Upper lobe of right lung (tissue), 1 donor: ENCODE results near the gene ECE1. TPM values are rescaled to one million over a fixed set of nuclear protein-coding genes. Genes with fewer than 3 reads are reported as not detected.
"Not testable (repeated sequence)": the region's sequence is repeated elsewhere in the genome, so short reads cannot be mapped to it uniquely, and the experiment has no call there.

ENCODE experiments used
- ATAC-seq: fragments of 200-7000 bp; cut with Tn5 transposase; one replicate; pipeline ENCODE4 v1.9.1; 2020; ENCODE audit warnings: mild to moderate bottlenecking, moderate library complexity
- DNase-seq: peaks from one replicate; pipeline ENCODE4 v3.0.0-alpha.2; 2020
- H3K27ac ChIP-seq: fragments of 200-600 bp; one replicate; pipeline ENCODE4 v1.8.0; 2022
- H3K27me3 ChIP-seq: fragments of 200-600 bp; one replicate; pipeline ENCODE4 v1.8.0; 2022; ENCODE audit warnings: mild to moderate bottlenecking
- H3K36me3 ChIP-seq: fragments of 200-600 bp; one replicate; pipeline ENCODE4 v1.8.0; 2022
- H3K4me1 ChIP-seq: fragments of 200-600 bp; one replicate; pipeline ENCODE4 v1.8.0; 2022
- H3K4me3 ChIP-seq: fragments of 200-600 bp; one replicate; pipeline ENCODE4 v1.8.0; 2022; ENCODE audit warnings: mild to moderate bottlenecking
- H3K9me3 ChIP-seq: fragments of 200-600 bp; one replicate; pipeline ENCODE4 v1.8.0; 2022
- CTCF ChIP-seq: fragments of 200-600 bp; IDR thresholded peaks from one replicate; pipeline ENCODE4 v1.8.0; 2022; ENCODE audit warnings: antibody characterized with exemption
- intact Hi-C: fragments of 100-400 bp; cut with DNase I; formaldehyde crosslinking; loops from one replicate; pipeline ENCODE4 v1.11.0; 2022
- total RNA-seq: library from RNA; stranded (reverse); fragmentation: NEBNext Ultra II Directional; extraction: Animal tissue kit (Norgen Biotek cat#: 25700); gene quantifications from one replicate; pipeline ENCODE4 v1.2.1, GENCODE V29; 2021
- donor health status: DM: no; HTN: yes; CAD: no; lungs with severe emphysema.

ECE1 gene
- total RNA-seq, 1 donor from 2014 or later = 108 TPM

DNA sequence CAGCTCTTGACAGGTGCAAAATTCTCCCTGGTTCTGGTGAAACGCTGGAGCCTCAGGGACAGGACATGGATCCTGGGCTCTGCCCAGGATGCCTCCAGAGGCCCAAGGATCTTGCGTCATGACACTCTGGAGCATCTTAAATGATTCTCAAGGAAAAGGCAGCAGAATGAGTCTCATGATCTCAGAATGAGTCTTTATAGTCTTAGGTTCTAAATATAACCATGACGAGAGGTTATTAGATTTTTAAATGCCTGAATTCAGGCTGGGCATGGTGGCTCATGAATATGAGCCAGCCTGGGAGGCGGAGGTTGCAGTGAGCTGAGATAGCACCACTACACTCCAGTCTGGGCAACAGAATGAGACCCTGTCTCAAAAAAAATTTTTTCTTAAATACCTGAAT is 55.5 kb downstream of the ECE1 start:
- Histone ChIP-seq H3K4me3 (no peak overlapping the region), H3K9me3 (no peaks in the 10 kb centered on the region), H3K27ac (no peak overlapping the region), H3K36me3 (peaks cover 63% of the 10 kb centered on the region), H3K27me3 (no peaks in the 10 kb centered on the region), H3K4me1 (no peaks in the 10 kb centered on the region)
- ATAC-seq (no peak), DNase-seq (no peak)
- intact Hi-C loops = loop anchor here (5.0 kb wide), 1 partner anchor 133 kb away; no protein-coding TSS in a partner anchor
- TF ChIP-seq CTCF = no peak

- H3K4me3 ChIP-seq = no peak overlapping the region
- ATAC-seq (no peak), DNase-seq (no peak)
- no peak for TF ChIP-seq CTCF
- no peaks in the 10 kb centered on the region for H3K27me3 ChIP-seq
- no peaks in the 10 kb centered on the region for H3K4me1 ChIP-seq
- intact Hi-C loops = loop anchor here (5.0 kb wide), 1 partner anchor 134 kb away; no protein-coding TSS in a partner anchor
- H3K36me3 ChIP-seq = peaks cover 63% of the 10 kb centered on the region
- no peak overlapping the region for H3K27ac ChIP-seq
- no peaks in the 10 kb centered on the region for H3K9me3 ChIP-seq
Observed at GRCh38 chr1:21233490-21233889, 56.8 kb downstream of the ECE1 start.

- Histone ChIP-seq H3K27me3 (no peaks in the 10 kb centered on the region), H3K4me1 (no peaks in the 10 kb centered on the region), H3K9me3 (no peaks in the 10 kb centered on the region), H3K27ac (no peak overlapping the region), H3K36me3 (peaks cover 60% of the 10 kb centered on the region), H3K4me3 (no peak overlapping the region)
- ATAC-seq (peak; percentile 85), DNase-seq (no peak)
- intact Hi-C loops = loop anchor here (5.0 kb wide), 1 partner anchor 135 kb away; no protein-coding TSS in a partner anchor
- peak; percentile 87 for TF ChIP-seq CTCF
Observed at GRCh38 chr1:21232044-21232443, 58.2 kb downstream of the ECE1 start.

GRCh38 chr1:21229246-21230000 is 60.8 kb downstream of the ECE1 start:
- intact Hi-C loops = no loop called here
- no peaks in the 10 kb centered on the region for H3K4me1 ChIP-seq
- ATAC-seq (no peak), DNase-seq (no peak)
- H3K27me3 ChIP-seq = no peaks in the 10 kb centered on the region
- peaks cover 61% of the 10 kb centered on the region for H3K36me3 ChIP-seq
- H3K27ac ChIP-seq = no peak overlapping the region
- H3K4me3 ChIP-seq = no peak overlapping the region
- no peak for TF ChIP-seq CTCF
- no peaks in the 10 kb centered on the region for H3K9me3 ChIP-seq

DNA sequence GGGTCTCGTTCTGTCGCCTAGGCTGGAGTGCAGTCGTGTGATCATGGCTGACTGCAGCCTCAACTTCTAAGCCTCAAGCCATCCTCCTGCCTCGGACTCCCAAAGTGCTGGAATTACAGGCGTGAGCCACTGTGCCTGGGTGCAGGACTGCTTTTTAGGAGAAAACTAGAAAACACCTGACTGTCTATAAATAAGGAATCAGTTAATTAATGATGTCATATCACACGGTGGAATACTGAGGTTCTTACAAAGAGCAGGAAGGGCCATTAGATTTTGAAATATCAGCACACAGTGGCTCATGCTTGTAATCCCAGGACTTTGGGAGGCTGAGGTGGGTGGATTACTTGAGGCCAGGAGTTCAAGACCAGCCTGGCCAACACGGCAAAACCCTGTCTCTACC is 62.0 kb downstream of the ECE1 start:
- H3K4me3 ChIP-seq, H3K27ac ChIP-seq, DNase-seq, H3K4me1 ChIP-seq, ATAC-seq, H3K9me3 ChIP-seq, intact Hi-C loops, H3K27me3 ChIP-seq: not testable (repeated sequence)
- peaks cover 60% of the 10 kb centered on the region for H3K36me3 ChIP-seq

- intact Hi-C loops = no loop called here
- ATAC-seq (peak; percentile 11), DNase-seq (no peak)
- H3K27ac ChIP-seq = no peak overlapping the region
- no peaks in the 10 kb centered on the region for H3K27me3 ChIP-seq
- no peak for TF ChIP-seq CTCF
- no peak overlapping the region for H3K4me3 ChIP-seq
- H3K4me1 ChIP-seq = no peaks in the 10 kb centered on the region
- H3K36me3 ChIP-seq = peaks cover 49% of the 10 kb centered on the region
- H3K9me3 ChIP-seq = no peaks in the 10 kb centered on the region
Observed at GRCh38 chr1:21225065-21225464, 65.2 kb downstream of the ECE1 start.
